NB4 (cell line): Measurements from ENCODE around the gene FPR1.

Experiments used
- CTCF ChIP-seq: IDR thresholded peaks from one replicate; pipeline ENCODE4 v1.5.1; 2012; ENCODE audit warnings: low read depth, low read length
- POLR2A ChIP-seq: IDR thresholded peaks from 2 replicates; pipeline ENCODE4 v1.6.1; 2011; ENCODE audit warnings: mild to moderate bottlenecking; ENCODE audit not compliant: insufficient read length; ENCODE audit errors: extremely low read depth

- TF ChIP-seq POLR2A (no peak), CTCF (no peak)
These were observed 45.4 kb downstream of the FPR1 start for GRCh38 chr19:51706296-51706695.
